HG03108 (cell line): ENCODE results near the gene UGT1A9.
"Not testable (repeated sequence)": the region's sequence is repeated elsewhere in the genome, so short reads cannot be mapped to it uniquely, and the experiment has no call there.

Source experiments
- ATAC-seq: cut with Tn5 transposase; IDR thresholded peaks from one replicate; pipeline ENCODE4 v1.9.1; 2021; ENCODE audit warnings: moderate library complexity; ENCODE audit not compliant: unreplicated experiment

UGT1A9 gene

GRCh38 chr2:233671290-233672161 is at the start of gene UGT1A9:
TSS of gene UGT1A9 (plus strand) at chr2:233671898. CDS start at chr2:233671935, 37 bp downstream.
- no peak for ATAC-seq

- no peak for ATAC-seq
Observed at GRCh38 chr2:233627331-233628025, 44.2 kb upstream of the UGT1A9 start.

- not testable (repeated sequence) for ATAC-seq
Observed at GRCh38 chr2:233636306-233636705, 35.4 kb upstream of the UGT1A9 start, which contains the start of gene UGT1A10. TSS of gene UGT1A10 (plus strand) at chr2:233636448. CDS start at chr2:233636523, 75 bp downstream.

- ATAC-seq: no peak
Observed at GRCh38 chr2:233638836-233639235, 32.9 kb upstream of the UGT1A9 start.

DNA sequence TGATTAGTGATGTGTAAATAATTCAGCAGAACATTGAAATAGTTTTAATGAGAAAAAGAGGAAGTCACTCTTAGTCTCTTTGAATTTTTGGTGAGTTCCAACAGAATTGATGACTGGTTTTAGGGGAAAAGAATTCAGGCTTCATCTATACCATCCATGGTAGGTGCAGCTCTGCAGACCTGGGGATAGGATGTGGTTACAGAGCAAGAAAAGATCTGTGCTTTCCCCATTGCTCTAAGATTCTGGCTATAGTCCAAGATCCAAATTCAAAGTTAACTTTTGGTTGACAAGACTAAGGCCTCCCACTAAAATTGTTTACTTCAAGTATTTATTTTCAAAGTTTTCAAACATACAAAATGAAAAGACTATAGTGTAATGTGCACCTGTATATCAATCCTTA is 31.8 kb upstream of the UGT1A9 start:
- no peak for ATAC-seq

GRCh38 chr2:233643128-233643527 is 28.6 kb upstream of the UGT1A9 start:
- no peak for ATAC-seq

DNA sequence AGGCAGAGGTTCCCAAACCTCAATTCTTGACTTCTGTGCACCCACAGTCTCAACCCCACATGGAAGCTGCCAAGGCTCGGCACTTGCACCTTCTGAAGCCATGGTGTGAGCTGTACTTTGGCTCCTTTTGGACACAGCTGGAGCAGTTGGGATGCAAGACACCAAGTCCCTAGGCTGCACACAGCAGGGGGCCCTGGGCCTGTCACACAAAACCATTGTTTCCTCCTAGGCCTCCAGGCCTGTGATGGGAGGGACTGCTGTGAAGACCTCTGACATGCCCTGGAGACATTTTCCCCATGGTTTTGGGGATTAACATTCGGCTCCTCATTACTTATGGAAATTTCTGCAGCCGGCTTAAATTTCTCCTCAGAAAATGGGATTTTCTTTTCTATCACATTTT is 25.7 kb upstream of the UGT1A9 start:
- not testable (repeated sequence) for ATAC-seq

DNA sequence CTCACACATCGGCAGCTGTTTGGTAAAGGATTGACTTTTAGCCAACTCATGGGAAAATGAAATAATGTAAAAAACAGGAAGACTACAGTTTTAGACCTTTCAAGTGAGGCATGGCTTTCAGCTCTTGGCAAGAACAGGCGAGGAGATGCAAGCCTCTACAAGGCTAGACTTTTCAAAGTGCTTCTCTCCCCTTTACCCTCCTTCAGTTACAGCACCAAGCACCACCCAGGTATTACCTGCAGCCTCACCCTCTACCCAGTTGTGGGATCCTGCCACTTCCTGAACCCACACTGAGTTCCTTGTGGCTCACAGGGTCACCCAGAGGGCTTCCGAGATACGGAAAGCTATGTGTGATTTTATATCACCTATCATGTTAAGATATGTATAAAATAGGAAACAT is 20.7 kb upstream of the UGT1A9 start:
- no peak for ATAC-seq

- ATAC-seq: no peak
Observed at GRCh38 chr2:233651430-233651829, 20.3 kb upstream of the UGT1A9 start.

GRCh38 chr2:233654501-233654900 is 17.2 kb upstream of the UGT1A9 start:
- no peak for ATAC-seq

- no peak for ATAC-seq
Observed at GRCh38 chr2:233655043-233655442, 16.7 kb upstream of the UGT1A9 start.

DNA sequence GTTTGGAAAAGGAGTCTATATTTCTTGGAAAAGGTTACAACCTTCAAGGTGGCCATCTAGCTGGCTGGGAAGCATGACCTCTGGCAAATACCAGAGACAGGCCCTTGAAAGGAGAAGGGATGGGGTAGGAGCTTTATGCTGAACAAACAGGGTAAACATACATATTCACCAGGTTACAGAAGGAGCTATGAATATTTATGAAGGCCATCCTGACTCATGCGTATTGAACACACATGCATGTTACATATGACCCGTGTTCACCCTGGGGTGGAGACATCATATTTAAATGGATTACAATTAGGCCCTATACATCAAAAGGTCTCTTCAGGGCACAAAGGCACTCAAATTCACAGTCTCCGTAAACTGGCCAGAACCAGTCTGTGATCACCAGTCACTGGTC is 15.8 kb upstream of the UGT1A9 start:
- not testable (repeated sequence) for ATAC-seq

DNA sequence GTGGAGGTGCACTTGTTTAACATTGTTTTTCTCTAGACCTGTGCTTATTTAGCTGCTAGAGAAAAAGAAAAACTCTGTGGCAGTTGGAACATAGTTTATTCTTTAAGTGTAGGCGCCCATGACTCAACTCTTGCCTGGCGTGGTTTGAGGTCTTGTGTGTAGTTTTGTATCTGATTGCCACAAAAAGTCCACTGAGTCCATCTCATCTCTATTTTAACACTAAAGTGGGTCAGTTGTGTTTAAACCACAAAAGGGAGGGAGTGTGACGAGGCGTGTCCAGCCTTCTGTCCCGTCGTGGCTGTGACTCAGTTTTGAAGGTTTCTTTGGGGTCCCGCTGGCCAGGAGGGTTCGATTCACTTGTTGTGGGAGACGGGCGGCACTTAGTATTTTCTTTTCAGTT is 15.3 kb upstream of the UGT1A9 start:
- no peak for ATAC-seq

DNA sequence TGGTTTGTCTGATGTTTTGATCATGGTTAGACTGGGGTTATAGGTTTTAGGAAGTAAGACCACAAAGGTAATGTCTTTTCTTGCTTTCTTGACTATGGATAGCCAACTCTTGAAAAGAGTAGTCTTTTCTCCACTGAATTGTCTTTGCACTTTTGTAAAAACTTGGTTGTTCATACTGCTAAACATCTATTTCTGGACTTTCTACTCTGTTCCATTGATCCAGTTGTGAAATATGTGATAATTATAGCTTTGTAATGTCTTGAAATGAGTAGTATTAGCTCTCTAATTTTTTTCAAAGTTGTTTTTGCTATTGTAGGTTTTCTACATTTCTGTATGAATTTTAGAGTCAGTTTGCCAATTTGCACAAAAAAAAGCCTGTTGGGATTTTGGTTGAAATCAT is 13.1 kb upstream of the UGT1A9 start:
- ATAC-seq: no peak

DNA sequence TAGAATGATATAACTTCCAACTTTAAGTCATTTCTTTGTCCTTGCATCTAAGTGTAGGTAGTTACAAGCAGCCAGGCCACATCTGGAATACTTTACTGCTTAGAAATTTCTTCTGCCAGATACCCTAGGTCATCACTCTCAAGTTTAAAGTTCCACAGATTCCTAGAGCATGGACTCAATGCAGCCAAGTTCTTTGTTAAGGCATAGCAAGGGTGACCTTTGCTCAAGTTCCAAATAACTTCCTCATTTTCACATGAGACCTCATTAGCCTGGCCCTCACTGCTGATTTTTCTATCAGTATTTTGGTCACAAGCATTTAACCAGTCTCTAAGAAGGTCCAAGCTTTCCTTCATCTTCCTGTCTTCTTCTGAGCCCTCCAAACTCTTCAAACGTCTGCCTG is 7.8 kb upstream of the UGT1A9 start:
- ATAC-seq: no peak

GRCh38 chr2:233668605-233669260 is 3.0 kb upstream of the UGT1A9 start:
- ATAC-seq: no peak

DNA sequence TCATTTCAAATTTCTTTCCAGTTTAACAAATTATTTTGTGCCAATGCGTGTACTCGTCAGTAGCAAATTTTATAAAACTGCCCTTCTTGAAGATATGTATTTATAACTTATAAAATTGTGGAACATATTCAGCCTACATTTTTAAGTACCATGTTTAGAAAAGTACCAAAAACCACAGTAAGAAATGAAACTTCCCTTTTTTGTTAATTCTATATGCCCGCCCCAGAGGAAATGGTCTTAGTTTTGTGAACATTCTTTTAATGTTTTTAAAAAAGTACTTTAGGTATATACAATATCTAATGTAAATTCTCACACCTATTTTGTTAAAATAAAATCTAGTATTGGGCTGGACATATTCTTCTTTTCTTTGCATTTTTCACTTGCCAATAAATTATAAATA is 1.2 kb downstream of the UGT1A9 start:
- ATAC-seq: no peak

GRCh38 chr2:233673896-233674295 is 2.2 kb downstream of the UGT1A9 start:
- no peak for ATAC-seq

DNA sequence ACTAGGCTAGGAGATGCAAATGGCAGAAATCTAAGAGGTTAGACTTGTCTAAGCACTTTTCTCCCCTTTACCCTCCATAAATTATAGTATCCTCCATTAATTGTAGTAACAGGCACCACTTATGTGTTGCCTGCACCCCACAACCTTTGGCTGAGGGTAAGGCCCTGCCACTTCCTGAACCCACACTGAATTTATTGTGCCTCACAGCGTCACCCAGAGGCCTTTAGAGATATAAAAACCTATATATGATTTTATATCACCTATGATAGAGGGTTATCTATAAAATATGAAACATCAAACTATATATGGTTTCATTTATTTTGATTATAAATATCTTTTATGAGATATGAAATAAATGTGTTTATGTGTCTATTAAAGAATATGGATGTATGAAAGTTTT is 2.6 kb downstream of the UGT1A9 start:
- no peak for ATAC-seq

GRCh38 chr2:233674995-233675394 is 3.3 kb downstream of the UGT1A9 start:
- no peak for ATAC-seq

DNA sequence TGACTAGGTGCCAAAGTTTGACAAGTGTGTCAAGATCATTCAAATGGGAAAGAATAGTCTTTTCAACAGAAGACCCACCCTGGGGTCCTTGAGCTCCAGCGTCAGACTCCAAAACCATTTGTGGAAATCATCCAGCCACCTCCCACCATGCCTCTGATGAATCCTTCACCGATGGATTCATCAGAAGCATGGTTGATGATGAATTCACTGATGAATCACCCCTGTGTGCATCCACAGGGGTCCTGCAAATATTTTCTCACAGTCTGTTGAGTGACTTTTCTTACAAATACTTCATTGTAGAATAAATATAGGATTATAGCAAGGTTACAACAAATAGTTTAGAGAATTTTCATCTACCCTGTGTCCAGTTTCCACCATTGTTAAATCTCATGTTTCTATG is 4.3 kb downstream of the UGT1A9 start:
- no peak for ATAC-seq

DNA sequence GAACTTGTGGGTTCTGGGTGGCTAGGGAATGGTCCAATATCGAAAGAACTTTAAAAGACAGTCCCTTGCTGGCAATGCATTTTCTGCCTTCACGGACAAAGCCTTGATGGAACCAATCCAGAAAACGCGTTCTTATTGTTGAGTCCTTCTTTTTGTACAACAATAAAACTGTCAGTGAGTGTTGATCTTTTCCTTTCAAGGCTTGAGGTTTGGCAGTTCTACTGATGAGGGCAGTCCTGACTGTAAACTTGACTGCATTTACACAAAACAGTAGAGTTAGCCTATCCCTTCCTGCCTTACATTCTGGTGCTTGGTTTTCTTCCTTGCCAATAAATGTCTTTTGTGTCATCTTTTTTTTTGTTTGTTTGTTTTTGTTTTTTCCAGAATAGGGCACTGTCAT is 7.5 kb downstream of the UGT1A9 start:
- no peak for ATAC-seq
